GM21526 (cell line): ENCODE data around the gene TNIP1.
A peak's percentile ranks its signal among the peaks of the same experiment; 100 is the strongest.

Experiments
- ATAC-seq: cut with Tn5 transposase; IDR thresholded peaks from one replicate; pipeline ENCODE4 v1.9.1; 2021; ENCODE audit warnings: moderate library complexity; ENCODE audit not compliant: unreplicated experiment, low FRiP score

The TNIP1 gene, protein sequence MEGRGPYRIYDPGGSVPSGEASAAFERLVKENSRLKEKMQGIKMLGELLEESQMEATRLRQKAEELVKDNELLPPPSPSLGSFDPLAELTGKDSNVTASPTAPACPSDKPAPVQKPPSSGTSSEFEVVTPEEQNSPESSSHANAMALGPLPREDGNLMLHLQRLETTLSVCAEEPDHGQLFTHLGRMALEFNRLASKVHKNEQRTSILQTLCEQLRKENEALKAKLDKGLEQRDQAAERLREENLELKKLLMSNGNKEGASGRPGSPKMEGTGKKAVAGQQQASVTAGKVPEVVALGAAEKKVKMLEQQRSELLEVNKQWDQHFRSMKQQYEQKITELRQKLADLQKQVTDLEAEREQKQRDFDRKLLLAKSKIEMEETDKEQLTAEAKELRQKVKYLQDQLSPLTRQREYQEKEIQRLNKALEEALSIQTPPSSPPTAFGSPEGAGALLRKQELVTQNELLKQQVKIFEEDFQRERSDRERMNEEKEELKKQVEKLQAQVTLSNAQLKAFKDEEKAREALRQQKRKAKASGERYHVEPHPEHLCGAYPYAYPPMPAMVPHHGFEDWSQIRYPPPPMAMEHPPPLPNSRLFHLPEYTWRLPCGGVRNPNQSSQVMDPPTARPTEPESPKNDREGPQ

GRCh38 chr5:151080613-151081430 lies at the start of gene TNIP1:
TSS of gene TNIP1 (minus strand) at chr5:151081034. CDS start at chr5:151065095, 15,939 bp downstream.
- ATAC-seq: peak; percentile 70

DNA sequence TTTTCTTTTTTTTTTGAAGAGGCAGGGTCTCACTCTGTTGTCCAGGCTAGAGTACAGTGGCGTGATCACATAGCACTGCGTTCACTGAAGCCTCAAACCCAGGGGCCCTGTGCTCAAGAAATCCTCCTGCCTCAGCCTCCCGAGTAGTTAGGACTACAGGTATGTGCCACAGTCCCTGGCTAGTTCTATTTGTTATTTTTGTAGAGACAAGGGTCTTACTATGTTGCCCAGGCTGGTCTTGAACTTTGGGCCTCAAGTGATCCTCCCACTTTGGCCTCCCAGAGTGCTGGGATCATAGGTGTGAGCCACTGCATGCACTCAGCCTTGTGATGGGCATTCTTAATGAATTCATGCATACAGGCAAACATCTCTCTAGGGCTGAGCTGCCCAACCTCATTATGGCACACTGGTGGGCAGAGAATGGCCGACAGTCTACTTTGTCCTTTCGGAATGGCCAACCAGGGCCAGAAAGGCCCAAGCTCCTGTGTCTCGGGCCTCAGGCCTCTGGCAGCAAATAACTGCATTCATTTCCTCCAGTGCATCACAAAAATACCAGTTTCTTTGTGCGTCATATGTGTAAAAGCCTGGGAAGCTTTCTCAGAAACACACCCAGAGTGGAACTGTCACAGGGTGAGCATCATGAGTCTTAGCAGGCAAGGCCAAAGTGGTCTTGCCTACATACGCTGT lies 49.5 kb upstream of the TNIP1 start:
- no peak for ATAC-seq

DNA sequence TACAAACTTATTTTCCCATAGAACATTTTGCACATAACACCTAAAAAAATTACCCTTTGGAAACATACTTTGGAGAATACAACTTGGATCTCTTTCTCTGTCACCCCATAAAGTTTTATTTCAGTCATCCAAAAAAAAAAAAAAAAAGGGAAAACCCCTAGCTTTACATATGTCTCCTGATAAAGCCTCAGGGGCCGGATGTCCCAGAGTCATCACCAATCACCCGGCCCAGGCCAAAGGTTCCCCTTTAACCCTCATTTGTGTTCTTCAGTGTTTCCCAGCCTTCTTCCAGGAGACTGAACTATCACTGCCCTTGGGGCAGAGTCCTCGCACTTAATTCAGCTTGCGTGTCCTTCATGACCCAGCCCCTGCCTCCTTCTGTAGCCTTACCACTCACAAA lies 48.0 kb upstream of the TNIP1 start:
- no peak for ATAC-seq

- ATAC-seq: no peak
These were observed 47.1 kb upstream of the TNIP1 start for GRCh38 chr5:151127926-151128325.

GRCh38 chr5:151126199-151126645 lies 45.4 kb upstream of the TNIP1 start:
- ATAC-seq: no peak

GRCh38 chr5:151125421-151125820 lies 44.6 kb upstream of the TNIP1 start:
- ATAC-seq: no peak

DNA sequence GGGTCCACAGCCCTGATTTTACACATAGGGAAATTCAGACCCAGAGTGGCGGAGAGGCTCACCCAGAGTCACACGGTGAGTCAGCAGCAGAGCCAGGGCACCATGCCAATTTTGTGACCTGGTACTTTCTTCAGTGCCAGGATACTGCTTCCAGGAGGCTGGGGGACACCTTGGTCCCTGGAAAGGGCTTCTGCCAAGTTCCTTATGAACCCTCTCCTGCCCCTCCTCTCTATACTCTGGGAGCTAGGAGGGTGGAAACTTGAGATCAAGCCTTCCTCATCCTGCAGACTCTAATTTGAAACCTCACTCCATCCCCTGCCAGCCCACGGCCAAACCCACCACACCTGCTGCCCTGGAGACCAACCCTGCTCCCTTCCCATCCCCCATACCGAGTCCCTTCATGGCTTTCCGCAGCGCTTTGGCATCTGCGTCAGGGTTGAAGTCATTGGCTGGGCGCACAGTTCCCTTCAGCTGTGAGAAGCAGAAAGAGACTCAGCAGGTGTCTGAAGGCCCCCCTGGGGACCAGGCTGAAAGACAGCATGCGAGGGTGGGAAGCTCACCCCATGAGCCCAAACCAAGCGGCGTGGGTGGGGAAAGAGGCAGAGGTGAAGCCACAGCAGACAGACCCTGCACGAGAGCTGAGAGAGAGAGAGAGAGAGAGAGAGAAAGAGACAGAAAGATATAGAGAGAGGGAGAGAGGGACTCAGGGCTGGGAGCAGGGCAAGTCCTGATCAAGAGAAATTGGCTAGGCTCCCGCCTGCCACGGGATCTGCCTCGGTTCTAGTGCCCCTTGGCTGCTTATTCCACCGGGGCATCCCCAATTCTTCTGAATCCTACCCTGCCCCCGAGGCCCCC lies 43.3 kb upstream of the TNIP1 start:
- ATAC-seq: peak; percentile 87

DNA sequence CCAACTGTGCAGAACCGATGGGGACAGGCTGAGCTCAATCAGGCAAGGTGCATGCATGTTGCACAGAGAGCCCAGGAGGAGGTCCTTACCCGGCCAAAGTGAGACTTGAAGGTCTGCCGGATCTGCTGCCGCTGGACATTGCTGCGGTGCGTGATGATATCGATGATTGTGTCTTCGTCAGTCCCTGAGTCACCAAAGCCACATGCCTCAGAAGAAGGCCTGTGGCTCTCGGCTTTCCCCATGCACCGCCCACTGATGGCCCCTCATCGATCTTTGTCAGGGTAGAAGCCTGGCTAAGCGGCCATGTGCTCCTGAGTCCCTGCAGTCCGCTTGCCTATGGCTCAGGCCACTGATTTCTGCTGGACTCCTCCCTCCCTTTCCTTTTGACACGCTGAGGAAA lies 42.0 kb upstream of the TNIP1 start:
- ATAC-seq: no peak

- no peak for ATAC-seq
These were observed 40.8 kb upstream of the TNIP1 start for GRCh38 chr5:151121665-151122064.

- ATAC-seq: no peak
These were observed 40.3 kb upstream of the TNIP1 start for GRCh38 chr5:151121095-151121494.

GRCh38 chr5:151118913-151119575 lies 38.2 kb upstream of the TNIP1 start:
- ATAC-seq: no peak

DNA sequence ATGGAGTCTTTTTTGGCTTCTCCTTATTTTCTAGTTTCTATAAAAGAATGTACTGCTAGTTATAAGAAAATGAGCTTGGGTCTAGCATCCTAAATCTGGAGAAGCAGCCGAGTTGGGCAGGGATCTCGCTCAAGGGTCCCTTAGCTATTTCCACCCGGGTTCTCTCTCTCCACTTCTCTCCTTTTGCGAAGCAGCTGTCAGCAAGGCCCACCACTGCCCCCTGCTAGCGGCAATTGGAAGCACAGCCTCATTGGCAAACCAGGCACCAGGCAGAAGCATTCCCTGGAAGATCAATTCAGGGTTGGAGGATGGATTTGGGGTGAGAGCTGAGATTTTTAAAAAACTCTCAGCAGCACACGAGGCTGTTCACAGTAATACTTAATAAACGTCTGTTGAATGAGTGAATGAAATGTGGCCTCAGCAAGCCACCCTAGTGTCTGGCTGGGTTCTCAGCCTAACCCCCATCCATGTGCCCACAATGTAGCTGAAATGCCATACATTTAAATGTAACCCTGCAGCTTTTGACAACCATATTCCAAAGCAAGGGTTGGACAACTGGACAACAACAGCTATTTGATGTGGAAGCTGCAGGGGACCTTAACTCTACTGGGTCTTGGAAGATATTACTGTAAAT lies 34.6 kb upstream of the TNIP1 start:
- ATAC-seq: peak; percentile 49

- ATAC-seq: no peak
These were observed 32.8 kb upstream of the TNIP1 start for GRCh38 chr5:151113651-151114050.

DNA sequence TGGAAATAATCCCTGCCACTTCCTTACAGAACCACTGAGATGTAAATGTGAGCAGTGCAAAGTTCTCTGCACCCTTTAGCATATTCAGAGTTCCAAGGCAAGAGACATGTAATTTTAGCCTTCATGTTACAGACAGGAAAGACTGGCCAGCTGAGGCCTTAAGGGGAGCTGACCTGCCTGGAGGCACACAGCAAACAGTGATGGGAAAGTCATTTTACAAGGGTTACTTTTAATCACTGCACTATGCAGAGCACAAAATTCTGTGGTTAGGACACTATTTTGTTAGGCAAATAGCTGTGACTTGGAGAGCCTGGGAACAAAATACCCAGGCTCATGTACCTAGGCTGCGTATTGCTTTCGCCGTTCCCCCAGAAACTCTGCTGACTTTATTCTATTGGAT lies 30.2 kb upstream of the TNIP1 start:
- ATAC-seq: no peak

DNA sequence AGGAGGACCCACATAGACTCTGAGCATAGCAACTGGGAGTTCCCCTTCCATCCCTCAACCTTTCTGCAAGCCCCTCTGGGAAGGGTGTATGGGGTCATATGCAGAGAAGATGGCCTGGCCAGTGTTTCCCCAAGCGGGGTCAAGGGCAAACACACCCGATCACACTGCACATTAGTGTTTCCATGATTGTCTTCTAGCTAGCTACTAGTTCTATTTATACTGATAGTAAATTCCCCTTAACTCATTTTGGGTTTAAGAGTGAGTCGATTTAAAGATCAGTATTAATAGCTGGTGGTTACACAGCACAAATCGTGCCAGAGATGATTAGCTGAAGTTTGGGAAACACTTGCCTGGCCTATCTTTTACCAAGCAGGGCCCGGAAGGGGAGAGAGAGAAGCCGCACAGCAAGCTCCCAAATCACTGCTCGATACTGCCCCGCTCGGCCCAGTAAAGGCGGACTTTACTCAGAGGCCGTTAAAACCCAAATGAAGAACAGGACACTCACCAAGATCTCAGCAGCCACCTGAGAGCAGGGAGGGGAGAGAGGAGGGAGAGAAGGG lies 29.4 kb upstream of the TNIP1 start:
- ATAC-seq: no peak

GRCh38 chr5:151108566-151108965 lies 27.7 kb upstream of the TNIP1 start:
- no peak for ATAC-seq

- ATAC-seq: no peak
These were observed 27.1 kb upstream of the TNIP1 start for GRCh38 chr5:151107738-151108520.

GRCh38 chr5:151107084-151107483 lies 26.2 kb upstream of the TNIP1 start:
- ATAC-seq: no peak
